GM12874 (cell line): ENCODE measurements around the gene CD86.

Source experiments
- TF ChIP-seq, protein P1 (sequence below): IDR thresholded peaks from 2 replicates; pipeline ENCODE4 v1.5.1; 2011; ENCODE audit warnings: low read depth, mild to moderate bottlenecking, control low read depth, low read length, moderate library complexity; ENCODE audit not compliant: insufficient read depth

Gene CD86

GRCh38 chr3:122055215-122055614 lies at the start of gene CD86:
CD86 (plus strand) TSS chr3:122055362; CDS start chr3:122055490, 128 bp downstream.
- TF ChIP-seq, protein P1, sequence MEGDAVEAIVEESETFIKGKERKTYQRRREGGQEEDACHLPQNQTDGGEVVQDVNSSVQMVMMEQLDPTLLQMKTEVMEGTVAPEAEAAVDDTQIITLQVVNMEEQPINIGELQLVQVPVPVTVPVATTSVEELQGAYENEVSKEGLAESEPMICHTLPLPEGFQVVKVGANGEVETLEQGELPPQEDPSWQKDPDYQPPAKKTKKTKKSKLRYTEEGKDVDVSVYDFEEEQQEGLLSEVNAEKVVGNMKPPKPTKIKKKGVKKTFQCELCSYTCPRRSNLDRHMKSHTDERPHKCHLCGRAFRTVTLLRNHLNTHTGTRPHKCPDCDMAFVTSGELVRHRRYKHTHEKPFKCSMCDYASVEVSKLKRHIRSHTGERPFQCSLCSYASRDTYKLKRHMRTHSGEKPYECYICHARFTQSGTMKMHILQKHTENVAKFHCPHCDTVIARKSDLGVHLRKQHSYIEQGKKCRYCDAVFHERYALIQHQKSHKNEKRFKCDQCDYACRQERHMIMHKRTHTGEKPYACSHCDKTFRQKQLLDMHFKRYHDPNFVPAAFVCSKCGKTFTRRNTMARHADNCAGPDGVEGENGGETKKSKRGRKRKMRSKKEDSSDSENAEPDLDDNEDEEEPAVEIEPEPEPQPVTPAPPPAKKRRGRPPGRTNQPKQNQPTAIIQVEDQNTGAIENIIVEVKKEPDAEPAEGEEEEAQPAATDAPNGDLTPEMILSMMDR: no peak

DNA sequence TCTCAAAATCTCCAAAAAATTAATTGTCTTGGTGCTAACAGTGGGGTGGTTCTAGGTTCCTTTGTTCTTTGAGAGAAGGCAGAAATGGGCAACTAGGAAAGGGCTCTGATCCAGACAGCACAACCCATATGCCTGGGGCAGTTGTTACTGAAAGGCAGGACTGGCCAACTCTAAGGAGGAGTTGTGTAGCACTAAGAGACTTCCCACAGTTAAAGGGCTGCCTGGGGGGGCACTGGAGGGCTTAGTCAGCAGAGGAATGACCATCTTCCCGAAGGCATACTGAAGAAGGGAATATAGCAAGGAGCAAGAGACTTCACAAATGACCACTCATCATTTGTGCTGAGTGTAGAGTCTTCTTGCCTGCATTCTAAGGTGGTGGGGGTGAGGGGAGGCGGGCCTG lies 48.9 kb upstream of the CD86 start:
- TF ChIP-seq, protein P1: no peak

GRCh38 chr3:122008166-122008565 lies 47.0 kb upstream of the CD86 start:
- TF ChIP-seq, protein P1: no peak

DNA sequence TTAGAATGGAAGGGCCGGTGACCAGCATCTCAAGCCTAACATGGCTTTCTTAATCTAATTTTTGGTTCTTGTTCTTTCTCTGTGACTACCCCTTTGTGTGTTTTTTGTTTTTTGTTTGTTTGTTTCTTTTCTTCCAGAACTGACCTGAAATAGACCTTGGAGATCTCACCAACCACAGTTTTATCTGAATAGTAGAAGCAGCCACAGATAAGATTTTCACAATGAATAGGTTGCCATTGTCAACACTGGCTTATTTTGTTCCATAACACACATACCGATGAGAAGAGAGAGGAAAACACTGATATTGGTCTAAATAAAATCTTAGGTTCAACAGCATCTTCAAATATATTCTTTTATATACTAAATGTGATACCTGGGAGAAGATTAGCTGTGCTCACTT lies 44.7 kb upstream of the CD86 start:
- TF ChIP-seq, protein P1: no peak

- TF ChIP-seq, protein P1: no peak
Measured at GRCh38 chr3:122011396-122011795, 43.8 kb upstream of the CD86 start.

GRCh38 chr3:122012821-122013220 lies 42.3 kb upstream of the CD86 start:
- TF ChIP-seq, protein P1: no peak

GRCh38 chr3:122013448-122013925 lies 41.7 kb upstream of the CD86 start:
- TF ChIP-seq, protein P1: no peak

GRCh38 chr3:122014741-122015140 lies 40.4 kb upstream of the CD86 start:
- TF ChIP-seq, protein P1: no peak
